HepG2 (cell line): ENCODE data around the gene PELI1. TPM values are rescaled to one million over a fixed set of nuclear protein-coding genes. Genes with fewer than 3 reads are reported as not detected.
A peak's percentile ranks its signal among the peaks of the same experiment; 100 is the strongest.

ENCODE experiments used
- BORCS8-MEF2B ChIP-seq: sonication (generic); formaldehyde crosslinking; IDR thresholded peaks from 2 replicates; pipeline ENCODE4 v1.8.0; 2022; ENCODE audit warnings: mild to moderate bottlenecking, missing genetic modification reagents
- EEA1 ChIP-seq: sonication (generic); formaldehyde crosslinking; IDR thresholded peaks from 2 replicates; pipeline ENCODE4 v1.5.1; 2020; ENCODE audit warnings: mild to moderate bottlenecking, missing genetic modification reagents, borderline replicate concordance
- FOXA1 ChIP-seq, 2 experiments: fragments of 450-650 bp in 1 of 2; sonication (generic) in 1 of 2; formaldehyde crosslinking in 1 of 2; IDR thresholded peaks; 2 replicates each; pipeline versions ENCODE4 v1.4.0 to v1.6.1; 2016 to 2020; ENCODE audit warnings: missing genetic modification reagents in 1 of 2
- HNF4G ChIP-seq, 2 experiments: sonication (generic) in 1 of 2; formaldehyde crosslinking in 1 of 2; IDR thresholded peaks; 2 replicates each; pipeline versions ENCODE4 v1.4.0 to v1.6.1; 2011 to 2020; ENCODE audit warnings: borderline replicate concordance in 2 of 2, low read depth in 2 of 2, mild to moderate bottlenecking in 2 of 2, low read length in 1 of 2, missing genetic modification reagents in 1 of 2, moderate library complexity in 1 of 2
- ISX ChIP-seq: sonication (generic); formaldehyde crosslinking; conservative IDR thresholded peaks from 2 replicates; pipeline ENCODE4 v1.5.0; 2020; ENCODE audit warnings: missing genetic modification reagents
- KAT2B ChIP-seq: fragments of 150-350 bp; IDR thresholded peaks from 2 replicates; pipeline ENCODE4 v1.6.1; 2014; ENCODE audit warnings: low read depth, low read length, borderline replicate concordance
- SAFB2 ChIP-seq: sonication (generic); formaldehyde crosslinking; IDR thresholded peaks from 2 replicates; pipeline ENCODE4 v1.5.1; 2020; ENCODE audit warnings: missing genetic modification reagents, low read depth, mild to moderate bottlenecking, borderline replicate concordance
- SMYD3 ChIP-seq: sonication (generic); formaldehyde crosslinking; IDR thresholded peaks from 2 replicates; pipeline ENCODE4 v1.8.1; 2023; ENCODE audit warnings: mild to moderate bottlenecking, missing genetic modification reagents
- SP2 ChIP-seq: sonication (generic); formaldehyde crosslinking; IDR thresholded peaks from 2 replicates; pipeline ENCODE4 v1.5.1; 2020; ENCODE audit warnings: mild to moderate bottlenecking, missing genetic modification reagents
- TCF12 ChIP-seq, 2 experiments: fragments of 450-650 bp in 1 of 2; sonication (generic) in 1 of 2; formaldehyde crosslinking in 1 of 2; IDR thresholded peaks; 2 replicates each; pipeline versions ENCODE4 v1.6.1 to v1.8.0; 2017 to 2022; ENCODE audit warnings: antibody characterized with exemption in 1 of 2, mild to moderate bottlenecking in 1 of 2, missing genetic modification reagents in 1 of 2, moderate library complexity in 1 of 2
- USF2 ChIP-seq, 2 experiments: sonication (generic) in 1 of 2; formaldehyde crosslinking in 1 of 2; IDR thresholded peaks; 2 replicates each; pipeline versions ENCODE4 v1.5.1 to v1.6.1; 2011 to 2020; ENCODE audit warnings: borderline replicate concordance in 1 of 2, low read depth in 1 of 2, low read length in 1 of 2, mild to moderate bottlenecking in 1 of 2, missing genetic modification reagents in 1 of 2, moderate library complexity in 1 of 2
- ZFAT ChIP-seq: sonication (generic); formaldehyde crosslinking; conservative IDR thresholded peaks from 2 replicates; pipeline ENCODE4 v1.8.1; 2023; ENCODE audit warnings: missing genetic modification reagents, inconsistent platforms
- ZFX ChIP-seq: sonication (generic); formaldehyde crosslinking; IDR thresholded peaks from 2 replicates; pipeline ENCODE4 v1.4.0; 2020; ENCODE audit warnings: mild to moderate bottlenecking, low read depth, missing genetic modification reagents, moderate library complexity
- ZNF335 ChIP-seq: sonication (generic); formaldehyde crosslinking; IDR thresholded peaks from 2 replicates; pipeline ENCODE4 v1.4.0; 2020; ENCODE audit warnings: missing genetic modification reagents
- ZNF552 ChIP-seq: sonication (generic); formaldehyde crosslinking; IDR thresholded peaks from 2 replicates; pipeline ENCODE4 v1.9.0; 2022; ENCODE audit warnings: missing genetic modification reagents, mild to moderate bottlenecking, borderline replicate concordance
- ZNF607 ChIP-seq: sonication (generic); formaldehyde crosslinking; IDR thresholded peaks from 2 replicates; pipeline ENCODE4 v1.5.1; 2020; ENCODE audit warnings: missing genetic modification reagents, mild to moderate bottlenecking, borderline replicate concordance
- ZNF691 ChIP-seq: sonication (generic); formaldehyde crosslinking; IDR thresholded peaks from 2 replicates; pipeline ENCODE4 v1.4.0; 2020; ENCODE audit warnings: missing genetic modification reagents, low read depth, mild to moderate bottlenecking, borderline replicate concordance
- ZSCAN30 ChIP-seq: sonication (generic); formaldehyde crosslinking; IDR thresholded peaks from 2 replicates; pipeline ENCODE4 v1.5.0; 2020; ENCODE audit warnings: mild to moderate bottlenecking, missing genetic modification reagents
- polyA plus RNA-seq, 8 experiments: library from polyadenylated mRNA; depleted of rRNA in 3 of 8; stranded (reverse) in 7 of 8; unstranded in 1 of 8; fragments of >200 nt; fragmentation: Illumina TruSeq in 4 of 8; extraction: Trizol in 4 of 8; gene quantifications; 2 replicates each; pipeline versions ENCODE4 v1.2.1 to v1.2.3, GENCODE V29; 2011 to 2016; ENCODE audit warnings: low read depth in 4 of 8, missing spikeins in 1 of 8, mixed read lengths in 1 of 8; ENCODE audit not compliant: insufficient read depth in 1 of 8
- total RNA-seq, 5 experiments: library from RNA; depleted of rRNA; stranded (reverse); fragments of >200 nt; fragmentation: Illumina TruSeq; extraction: Trizol; gene quantifications; 2 replicates each; pipeline ENCODE4 v1.2.3, GENCODE V29; 2016; ENCODE audit warnings: low read depth in 1 of 5
- TF ChIP-seq, protein P1 (sequence below): sonication (generic); formaldehyde crosslinking; IDR thresholded peaks from 2 replicates; pipeline ENCODE4 v1.8.0; 2022; ENCODE audit warnings: mild to moderate bottlenecking, missing genetic modification reagents, borderline replicate concordance
- TF ChIP-seq, protein P2 (sequence below): IDR thresholded peaks from 2 replicates; pipeline ENCODE4 v1.6.1; 2016; ENCODE audit warnings: missing biosample characterization, missing genetic modification reagents, low read depth

The PELI1 gene
- total and polyA plus RNA-seq, 2 of the 13 experiments (the other 11 are each of a cell fraction or from before 2014, with no cell fraction given) = 12.5 to 16.2 TPM

DNA sequence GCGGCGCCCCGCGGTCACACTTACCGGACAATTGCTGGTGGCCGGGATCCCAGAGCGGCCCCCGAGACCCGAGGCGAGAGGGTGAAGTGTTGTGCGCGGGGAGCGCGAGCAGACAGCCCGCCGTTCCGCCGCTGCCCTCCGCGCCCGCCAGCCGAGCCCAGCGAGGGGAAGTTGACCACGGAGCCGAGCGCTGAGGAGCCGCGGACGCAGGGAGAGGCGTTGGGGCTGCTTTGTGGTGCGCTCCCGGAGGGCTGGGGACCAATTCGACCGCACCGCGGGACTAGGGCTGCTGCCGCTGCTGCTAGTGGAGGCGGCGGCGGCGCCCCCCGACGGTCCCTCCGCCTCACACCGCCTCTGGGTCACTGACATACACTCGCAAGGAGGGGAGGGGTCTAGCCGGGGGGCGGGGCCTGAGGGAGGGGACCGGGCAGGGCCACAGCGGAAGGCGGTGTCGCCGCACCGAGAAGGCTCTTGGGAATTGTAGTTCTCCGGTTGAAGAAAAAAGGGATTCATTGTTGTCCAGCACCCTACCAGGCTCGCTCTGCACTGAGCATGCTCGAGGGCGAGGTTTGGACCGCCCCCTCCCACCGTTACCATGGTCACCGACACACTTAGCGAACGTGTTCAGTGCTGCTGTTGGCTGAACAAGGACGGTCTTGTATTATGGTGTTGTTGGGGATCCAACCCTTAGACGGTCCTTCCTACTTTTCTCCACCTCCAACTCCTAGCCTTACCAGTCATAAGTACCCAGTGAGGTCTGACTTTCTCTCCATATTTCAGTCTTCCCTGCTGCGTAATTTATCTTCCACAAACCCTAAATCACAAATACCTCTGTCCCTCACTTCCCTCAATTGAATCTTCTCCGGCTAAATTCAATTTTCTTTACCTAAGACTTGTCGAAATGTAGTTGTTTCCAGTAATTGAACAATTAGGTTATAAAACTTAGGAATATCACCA is at the start of gene PELI1 (continued):
- TF ChIP-seq ISX (CRISPR knock-in tag) (no peak), ZNF335 (CRISPR knock-in tag) (no peak), SP2 (CRISPR knock-in tag) (peak; percentile 58), ZNF552 (CRISPR knock-in tag) (no peak), EEA1 (CRISPR knock-in tag) (peak; percentile 89; the same call in 1 of the 2 replicates), ZFX (CRISPR knock-in tag) (peak; percentile 65), BORCS8-MEF2B (CRISPR knock-in tag) (0 out of 2 replicates have a peak, but pooled peaks have one; percentile 27), TCF12 (IDR thresholded peaks at IDR 0.05) (no peak), TCF12 (CRISPR knock-in tag; IDR thresholded peaks at IDR 0.05) (no peak), SAFB2 (CRISPR knock-in tag) (peak; percentile 84; the same call in 1 of the 2 replicates), ZNF691 (CRISPR knock-in tag) (peak; percentile 91), SMYD3 (CRISPR knock-in tag) (no peak), USF2 (IDR thresholded peaks at IDR 0.05; ENCODE audit: low read depth, low read length) (no peak), USF2 (CRISPR knock-in tag; IDR thresholded peaks at IDR 0.05; ENCODE audit: borderline replicate concordance) (no peak), ZFAT (no peak), ZSCAN30 (CRISPR knock-in tag) (no peak), FOXA1 (IDR thresholded peaks at IDR 0.05) (no peak), FOXA1 (CRISPR knock-in tag; IDR thresholded peaks at IDR 0.05) (no peak), KAT2B (no peak), HNF4G (IDR thresholded peaks at IDR 0.05; ENCODE audit: borderline replicate concordance, low read depth, low read length) (peak; percentile 41; the same call in 1 of the 2 replicates), HNF4G (CRISPR knock-in tag; IDR thresholded peaks at IDR 0.05; ENCODE audit: borderline replicate concordance, low read depth) (no peak), ZNF607 (peak; percentile 89)
- TF ChIP-seq, protein P1, sequence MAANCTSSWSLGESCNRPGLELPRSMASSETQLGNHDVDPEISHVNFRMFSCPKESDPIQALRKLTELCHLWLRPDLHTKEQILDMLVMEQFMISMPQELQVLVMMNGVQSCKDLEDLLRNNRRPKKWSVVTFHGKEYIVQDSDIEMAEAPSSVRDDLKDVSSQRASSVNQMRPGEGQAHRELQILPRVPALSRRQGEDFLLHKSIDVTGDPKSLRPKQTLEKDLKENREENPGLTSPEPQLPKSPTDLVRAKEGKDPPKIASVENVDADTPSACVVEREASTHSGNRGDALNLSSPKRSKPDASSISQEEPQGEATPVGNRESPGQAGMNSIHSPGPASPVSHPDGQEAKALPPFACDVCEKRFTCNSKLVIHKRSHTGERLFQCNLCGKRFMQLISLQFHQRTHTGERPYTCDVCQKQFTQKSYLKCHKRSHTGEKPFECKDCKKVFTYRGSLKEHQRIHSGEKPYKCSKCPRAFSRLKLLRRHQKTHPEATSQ = no peak
- TF ChIP-seq, protein P2, sequence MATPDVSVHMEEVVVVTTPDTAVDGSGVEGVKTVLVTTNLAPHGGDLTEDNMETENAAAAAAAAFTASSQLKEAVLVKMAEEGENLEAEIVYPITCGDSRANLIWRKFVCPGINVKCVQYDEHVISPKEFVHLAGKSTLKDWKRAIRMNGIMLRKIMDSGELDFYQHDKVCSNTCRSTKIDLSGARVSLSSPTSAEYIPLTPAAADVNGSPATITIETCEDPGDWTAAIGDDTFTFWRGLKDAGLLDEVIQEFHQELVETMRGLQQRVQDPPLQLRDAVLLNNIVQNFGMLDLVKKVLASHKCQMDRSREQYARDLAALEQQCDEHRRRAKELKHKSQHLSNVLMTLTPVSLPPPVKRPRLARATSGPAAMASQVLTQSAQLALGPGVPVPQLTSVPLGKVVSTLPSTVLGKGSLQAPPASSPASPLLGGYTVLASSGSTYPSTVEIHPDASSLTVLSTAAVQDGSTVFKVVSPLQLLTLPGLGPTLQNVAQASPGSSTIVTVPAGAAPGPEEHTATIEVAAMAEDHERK (CRISPR knock-in tag) = peak; percentile 35; the same call in 1 of the 2 replicates
